Measurements from ENCODE around the gene FAM222A.

GRCh38 chr12:109713187-109714070 is at the start of gene FAM222A:
- TF ChIP-seq EZH2phosphoT487 (IDR thresholded peaks at IDR 0.05) = no peak
- no peak for TF ChIP-seq CTCF (IDR thresholded peaks at IDR 0.05)
- peak; percentile 12 for TF ChIP-seq EZH2 (IDR thresholded peaks at IDR 0.05)
